Measurements from ENCODE around the gene NLRP10. TPM values are rescaled to one million over a fixed set of nuclear protein-coding genes. Genes with fewer than 3 reads are reported as not detected.
A peak's percentile ranks its signal among the peaks of the same experiment; 100 is the strongest.

The NLRP10 gene
- total RNA-seq, 1 donor from 2014 or later = 0.70 TPM

DNA sequence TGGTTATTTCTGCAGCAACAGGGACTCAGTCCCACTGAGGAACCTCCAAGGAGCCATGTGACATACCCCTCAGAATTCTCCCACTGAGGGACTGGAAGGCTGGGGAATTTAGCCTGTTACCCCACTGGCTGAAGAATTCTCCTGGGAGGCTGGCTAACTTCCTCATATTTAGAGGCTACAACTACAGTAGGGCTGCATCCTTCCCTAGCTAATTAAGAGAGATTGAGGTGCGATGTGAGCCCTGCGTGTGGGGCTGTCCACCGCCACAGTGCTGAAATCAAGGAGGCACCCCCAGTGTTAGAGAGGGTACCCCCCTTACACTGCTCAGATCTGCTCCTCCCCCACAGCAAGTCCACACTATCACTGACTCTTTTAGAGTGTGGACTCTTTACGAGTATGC lies 43.0 kb upstream of the NLRP10 start:
- Mint-ChIP-seq H3K9me3 (ENCODE audit: low read depth) (no peaks in the 10 kb centered on the region), H3K27ac (ENCODE audit: unreplicated experiment) (no peak overlapping the region), H3K27me3 (ENCODE audit: low read depth) (peaks cover 10% of the 10 kb centered on the region), H3K4me1 (ENCODE audit: low read depth) (peaks cover 9% of the 10 kb centered on the region), H3K4me3 (ENCODE audit: unreplicated experiment) (no peak overlapping the region), H3K36me3 (ENCODE audit: low read depth) (no peaks in the 10 kb centered on the region)
- no peak for DNase-seq (ENCODE audit: low spot score)
- no peak for TF ChIP-seq CTCF (IDR thresholded peaks at IDR 0.05)

- Mint-ChIP-seq H3K27me3 (ENCODE audit: low read depth) (peaks cover 9% of the 10 kb centered on the region), H3K27ac (ENCODE audit: unreplicated experiment) (no peak overlapping the region), H3K36me3 (ENCODE audit: low read depth) (no peaks in the 10 kb centered on the region), H3K4me3 (ENCODE audit: unreplicated experiment) (no peak overlapping the region), H3K4me1 (ENCODE audit: low read depth) (no peaks in the 10 kb centered on the region), H3K9me3 (ENCODE audit: low read depth) (no peaks in the 10 kb centered on the region)
- TF ChIP-seq CTCF (IDR thresholded peaks at IDR 0.05) = peak; percentile 94
- DNase-seq (ENCODE audit: low spot score) = no peak
Measured at GRCh38 chr11:8006349-8006977, 41.2 kb upstream of the NLRP10 start.

DNA sequence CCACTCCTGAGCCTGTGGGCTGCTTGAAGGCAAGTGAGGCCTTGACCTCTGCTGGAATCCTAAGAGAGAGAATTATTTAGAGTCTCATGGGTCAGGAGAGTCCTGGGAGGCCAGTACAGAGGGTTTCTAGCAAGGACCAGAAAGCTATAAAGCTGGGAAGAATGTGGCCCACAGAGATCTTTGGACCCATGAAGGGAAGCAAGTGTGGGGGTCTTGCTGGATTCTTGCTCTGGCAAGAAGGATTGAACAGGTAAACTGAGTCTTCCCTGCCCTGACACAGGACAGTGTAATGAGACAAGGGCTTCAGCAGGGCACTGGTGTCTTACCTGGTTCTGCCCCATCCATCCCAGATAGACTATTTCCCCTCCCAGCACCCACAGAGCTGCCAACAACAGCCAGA lies 40.3 kb upstream of the NLRP10 start:
- H3K9me3 Mint-ChIP-seq (ENCODE audit: low read depth) = no peaks in the 10 kb centered on the region
- no peak overlapping the region for H3K4me3 Mint-ChIP-seq (ENCODE audit: unreplicated experiment)
- H3K27ac Mint-ChIP-seq (ENCODE audit: unreplicated experiment) = no peak overlapping the region
- H3K36me3 Mint-ChIP-seq (ENCODE audit: low read depth) = no peaks in the 10 kb centered on the region
- H3K27me3 Mint-ChIP-seq (ENCODE audit: low read depth) = peaks cover 5% of the 10 kb centered on the region
- H3K4me1 Mint-ChIP-seq (ENCODE audit: low read depth) = no peaks in the 10 kb centered on the region
- no peak for DNase-seq (ENCODE audit: low spot score)
- no peak for TF ChIP-seq CTCF (IDR thresholded peaks at IDR 0.05)

- Mint-ChIP-seq H3K4me3 (ENCODE audit: unreplicated experiment) (no peak overlapping the region), H3K27ac (ENCODE audit: unreplicated experiment) (no peak overlapping the region), H3K4me1 (ENCODE audit: low read depth) (no peaks in the 10 kb centered on the region), H3K9me3 (ENCODE audit: low read depth) (no peaks in the 10 kb centered on the region), H3K36me3 (ENCODE audit: low read depth) (no peaks in the 10 kb centered on the region), H3K27me3 (ENCODE audit: low read depth) (no peaks in the 10 kb centered on the region)
- TF ChIP-seq CTCF (IDR thresholded peaks at IDR 0.05) = no peak
- no peak for DNase-seq (ENCODE audit: low spot score)
Measured at GRCh38 chr11:8004008-8004407, 38.8 kb upstream of the NLRP10 start.

GRCh38 chr11:8003187-8003586 lies 37.9 kb upstream of the NLRP10 start:
- Mint-ChIP-seq H3K4me1 (ENCODE audit: low read depth) (no peaks in the 10 kb centered on the region), H3K36me3 (ENCODE audit: low read depth) (peaks cover 2% of the 10 kb centered on the region), H3K9me3 (ENCODE audit: low read depth) (no peaks in the 10 kb centered on the region), H3K27ac (ENCODE audit: unreplicated experiment) (no peak overlapping the region), H3K4me3 (ENCODE audit: unreplicated experiment) (no peak overlapping the region), H3K27me3 (ENCODE audit: low read depth) (no peaks in the 10 kb centered on the region)
- TF ChIP-seq CTCF (IDR thresholded peaks at IDR 0.05) = no peak
- DNase-seq (ENCODE audit: low spot score) = no peak
